H1 (cell line): ENCODE data around the gene ZC2HC1C. TPM values are rescaled to one million over a fixed set of nuclear protein-coding genes. Genes with fewer than 3 reads are reported as not detected.

Experiments
- ASH2L ChIP-seq: fragments of 200-600, 300-600 bp; sonication (generic); IDR thresholded peaks from one replicate; pipeline ENCODE4 v1.7.1; 2017; ENCODE audit warnings: low read length
- BCL11A ChIP-seq, 2 experiments: IDR thresholded peaks; one replicate each; pipeline ENCODE4 v1.6.1; 2011; ENCODE audit warnings: low read depth in 2 of 2, low read length in 2 of 2, mild to moderate bottlenecking in 2 of 2
- BRCA1 ChIP-seq: IDR thresholded peaks from 2 replicates; pipeline ENCODE4 v1.6.1; 2012; ENCODE audit warnings: low read depth, low read length, improper control_type of control experiment
- CBX8 ChIP-seq: fragments of 300-800, 300-1000 bp; sonication (generic); IDR thresholded peaks from 2 replicates; pipeline ENCODE4 v1.7.1; 2016; ENCODE audit warnings: low read depth, low read length, borderline replicate concordance
- CHD1 ChIP-seq: IDR thresholded peaks from 2 replicates; pipeline ENCODE4 v1.6.1; 2012; ENCODE audit warnings: low read depth, low read length, improper control_type of control experiment
- EP300 ChIP-seq, 2 experiments: IDR thresholded peaks; 1 replicate in 1 of 2; 2 replicates in 1 of 2; pipeline ENCODE4 v1.6.1; 2011 to 2012; ENCODE audit warnings: low read depth in 2 of 2, low read length in 2 of 2, mild to moderate bottlenecking in 2 of 2, borderline replicate concordance in 1 of 2, inconsistent platforms in 1 of 2, moderate library complexity in 1 of 2
- JUN ChIP-seq: IDR thresholded peaks from 2 replicates; pipeline ENCODE4 v1.6.1; 2011; ENCODE audit warnings: low read depth, mild to moderate bottlenecking, improper control_type of control experiment, low read length
- KDM5A ChIP-seq: fragments of 200-600 bp; IDR thresholded peaks from 2 replicates; pipeline ENCODE4 v1.7.1; 2012; ENCODE audit warnings: mild to moderate bottlenecking, low read length, inconsistent platforms, mixed read lengths
- MAFK ChIP-seq: IDR thresholded peaks from 2 replicates; pipeline ENCODE4 v1.6.1; 2012; ENCODE audit warnings: low read depth, mild to moderate bottlenecking, improper control_type of control experiment, low read length
- NRF1 ChIP-seq: IDR thresholded peaks from 2 replicates; pipeline ENCODE4 v1.6.1; 2011; ENCODE audit warnings: mild to moderate bottlenecking, low read depth, low read length, improper control_type of control experiment
- RAD21 ChIP-seq, 2 experiments: IDR thresholded peaks in 1 of 2; conservative IDR thresholded peaks in 1 of 2; 2 replicates each; pipeline ENCODE4 v1.6.1; 2011; ENCODE audit warnings: low read depth in 2 of 2, low read length in 2 of 2, improper control_type of control experiment in 1 of 2, inconsistent platforms in 1 of 2, mild to moderate bottlenecking in 1 of 2, moderate library complexity in 1 of 2
- RBBP5 ChIP-seq: IDR thresholded peaks from 2 replicates; pipeline ENCODE4 v1.7.1; 2012; ENCODE audit warnings: low read depth, mild to moderate bottlenecking, inconsistent platforms, low read length, moderate library complexity, borderline replicate concordance
- SIRT6 ChIP-seq: IDR thresholded peaks from one replicate; pipeline ENCODE4 v1.7.1; 2012; ENCODE audit warnings: low read length, inconsistent platforms
- ZNF274 ChIP-seq: IDR thresholded peaks from 2 replicates; pipeline ENCODE4 v1.7.0; 2012; ENCODE audit warnings: low read length, borderline replicate concordance; ENCODE audit errors: extremely low read depth
- polyA plus RNA-seq, 7 experiments: library from polyadenylated mRNA; depleted of rRNA in 3 of 7; stranded (reverse) in 5 of 7; unstranded in 2 of 7; fragments of >200 nt in 5 of 7; fragments of 200-250 nt in 2 of 7; gene quantifications; 1 replicate in 5 of 7; 2 replicates in 1 of 7; 4 replicates in 1 of 7; pipeline versions ENCODE4 v1.2.1 to v1.2.3, GENCODE V29; 2011 to 2013; ENCODE audit warnings: missing spikeins in 2 of 7, mixed read lengths in 2 of 7
- total RNA-seq: library from RNA; stranded (reverse); fragmentation: NEBNext Ultra II Directional; extraction: Animal tissue kit (Norgen Biotek cat#: 25700); gene quantifications from 2 replicates; pipeline ENCODE4 v1.2.1, GENCODE V29; 2021
- TF ChIP-seq, protein P1 (sequence below): IDR thresholded peaks from 2 replicates; pipeline ENCODE4 v1.6.1; 2011; ENCODE audit warnings: low read depth, mild to moderate bottlenecking, low read length; ENCODE audit not compliant: insufficient read depth
- TF ChIP-seq, protein P2 (sequence below): IDR thresholded peaks from 2 replicates; pipeline ENCODE4 v1.6.1; 2012; ENCODE audit warnings: low read length, inconsistent platforms
- TF ChIP-seq, protein P3 (sequence below): IDR thresholded peaks from 2 replicates; pipeline ENCODE4 v1.6.1; 2012; ENCODE audit warnings: inconsistent platforms
- TF ChIP-seq, protein P4 (sequence below): IDR thresholded peaks from 2 replicates; pipeline ENCODE4 v1.6.1; 2011; ENCODE audit warnings: low read length, improper control_type of control experiment

ZC2HC1C gene
- total and polyA plus RNA-seq, 2 of the 8 experiments (the other 6 are each of a cell fraction or from before 2014, with no cell fraction given): 0.57 to 1.2 TPM

DNA sequence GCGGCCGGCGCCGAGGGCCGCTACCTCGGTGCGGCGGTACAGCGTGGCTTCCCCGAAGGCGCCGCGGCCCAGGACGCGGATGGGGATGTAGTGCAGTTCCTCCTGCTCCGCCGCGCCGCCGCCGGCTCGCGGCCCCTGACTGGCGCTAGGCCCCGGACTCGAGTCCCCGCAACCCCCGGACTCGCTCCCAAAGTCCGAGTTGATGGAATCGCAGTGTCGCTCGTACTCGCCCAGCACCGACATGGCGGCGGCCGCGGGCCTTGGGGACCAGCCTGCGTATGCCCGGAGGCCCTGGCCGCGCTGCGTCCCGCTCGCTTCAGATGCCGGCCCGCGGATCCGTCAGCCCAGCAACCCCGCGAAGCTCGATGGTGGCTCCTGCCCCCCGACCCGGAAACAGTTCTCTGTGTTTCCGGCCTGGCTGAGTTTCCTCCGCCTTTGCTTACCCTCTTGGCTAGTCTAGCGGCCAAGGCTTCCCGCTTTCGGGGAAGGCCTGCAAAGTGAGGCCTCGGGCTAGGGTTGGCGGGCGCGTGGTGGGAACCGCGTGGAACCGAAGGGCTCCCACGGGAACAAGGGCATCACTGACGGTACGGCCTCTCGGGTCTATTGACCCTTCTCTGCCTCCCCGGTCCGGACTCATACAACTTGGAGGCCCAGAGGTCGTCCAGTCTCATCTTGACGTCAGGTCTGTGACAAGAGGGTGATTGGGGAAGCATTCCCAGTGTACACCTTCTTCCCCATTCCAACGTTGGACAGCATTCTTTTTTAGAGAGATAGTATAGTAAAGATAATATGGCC, 57.4 kb downstream of the ZC2HC1C start, which contains the start of gene NEK9 (continued):
- TF ChIP-seq RBBP5: peak; percentile 98
- TF ChIP-seq JUN: no peak
- TF ChIP-seq KDM5A: 0 out of 2 replicates have a peak, but pooled peaks have one; percentile 57
- no peak for TF ChIP-seq BRCA1
- no peak for TF ChIP-seq BCL11A (IDR thresholded peaks at IDR 0.05; ENCODE audit: low read depth in 2 of 2, low read length in 2 of 2)
- TF ChIP-seq MAFK: no peak
- TF ChIP-seq CBX8: no peak
- TF ChIP-seq ASH2L: peak; percentile 98
- no peak; the same call in 1 of the 2 replicates for TF ChIP-seq CHD1
- TF ChIP-seq, protein P1, sequence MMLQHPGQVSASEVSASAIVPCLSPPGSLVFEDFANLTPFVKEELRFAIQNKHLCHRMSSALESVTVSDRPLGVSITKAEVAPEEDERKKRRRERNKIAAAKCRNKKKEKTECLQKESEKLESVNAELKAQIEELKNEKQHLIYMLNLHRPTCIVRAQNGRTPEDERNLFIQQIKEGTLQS: no peak
- TF ChIP-seq ZNF274: no peak
- no peak for TF ChIP-seq SIRT6
- TF ChIP-seq, protein P2, sequence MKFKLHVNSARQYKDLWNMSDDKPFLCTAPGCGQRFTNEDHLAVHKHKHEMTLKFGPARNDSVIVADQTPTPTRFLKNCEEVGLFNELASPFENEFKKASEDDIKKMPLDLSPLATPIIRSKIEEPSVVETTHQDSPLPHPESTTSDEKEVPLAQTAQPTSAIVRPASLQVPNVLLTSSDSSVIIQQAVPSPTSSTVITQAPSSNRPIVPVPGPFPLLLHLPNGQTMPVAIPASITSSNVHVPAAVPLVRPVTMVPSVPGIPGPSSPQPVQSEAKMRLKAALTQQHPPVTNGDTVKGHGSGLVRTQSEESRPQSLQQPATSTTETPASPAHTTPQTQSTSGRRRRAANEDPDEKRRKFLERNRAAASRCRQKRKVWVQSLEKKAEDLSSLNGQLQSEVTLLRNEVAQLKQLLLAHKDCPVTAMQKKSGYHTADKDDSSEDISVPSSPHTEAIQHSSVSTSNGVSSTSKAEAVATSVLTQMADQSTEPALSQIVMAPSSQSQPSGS: 0 out of 2 replicates have a peak, but pooled peaks have one; percentile 21
- TF ChIP-seq NRF1: no peak
- peak in 1 of 2 experiments; percentile 0; a peak in 1 of 3 replicates for TF ChIP-seq EP300 (IDR thresholded peaks at IDR 0.05; ENCODE audit: borderline replicate concordance in 1 of 2, low read depth in 2 of 2, low read length in 2 of 2)
- TF ChIP-seq RAD21 (IDR thresholded peaks at IDR 0.05 in 1 of 2, conservative IDR thresholded peaks at IDR 0.05 in 1 of 2; ENCODE audit: low read depth in 2 of 2, low read length in 2 of 2): no peak
- TF ChIP-seq, protein P3, sequence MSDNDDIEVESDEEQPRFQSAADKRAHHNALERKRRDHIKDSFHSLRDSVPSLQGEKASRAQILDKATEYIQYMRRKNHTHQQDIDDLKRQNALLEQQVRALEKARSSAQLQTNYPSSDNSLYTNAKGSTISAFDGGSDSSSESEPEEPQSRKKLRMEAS: peak; percentile 70
- TF ChIP-seq, protein P4, sequence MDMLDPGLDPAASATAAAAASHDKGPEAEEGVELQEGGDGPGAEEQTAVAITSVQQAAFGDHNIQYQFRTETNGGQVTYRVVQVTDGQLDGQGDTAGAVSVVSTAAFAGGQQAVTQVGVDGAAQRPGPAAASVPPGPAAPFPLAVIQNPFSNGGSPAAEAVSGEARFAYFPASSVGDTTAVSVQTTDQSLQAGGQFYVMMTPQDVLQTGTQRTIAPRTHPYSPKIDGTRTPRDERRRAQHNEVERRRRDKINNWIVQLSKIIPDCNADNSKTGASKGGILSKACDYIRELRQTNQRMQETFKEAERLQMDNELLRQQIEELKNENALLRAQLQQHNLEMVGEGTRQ: no peak
